Ishikawa (cell line): ENCODE measurements around the gene CSTPP1.

Experiments used
- CEBPB ChIP-seq: IDR thresholded peaks from 2 replicates; pipeline ENCODE4 v1.6.1; 2012
- CREB1 ChIP-seq: IDR thresholded peaks from 2 replicates; pipeline ENCODE4 v1.6.1; 2012; ENCODE audit warnings: low read depth
- EGR1 ChIP-seq: IDR thresholded peaks from 2 replicates; pipeline ENCODE4 v1.6.1; 2012
- EP300 ChIP-seq: IDR thresholded peaks from 2 replicates; pipeline ENCODE4 v1.6.1; 2012; ENCODE audit warnings: borderline replicate concordance
- FOXM1 ChIP-seq: IDR thresholded peaks from 2 replicates; pipeline ENCODE4 v1.6.1; 2012; ENCODE audit warnings: low read depth, borderline replicate concordance
- NFIC ChIP-seq: IDR thresholded peaks from 2 replicates; pipeline ENCODE4 v1.6.1; 2012
- RAD21 ChIP-seq: IDR thresholded peaks from 2 replicates; pipeline ENCODE4 v1.6.1; 2012; ENCODE audit warnings: low read depth
- REST ChIP-seq: IDR thresholded peaks from 2 replicates; pipeline ENCODE4 v1.6.1; 2012; ENCODE audit warnings: low read depth, mild to moderate bottlenecking
- TAF1 ChIP-seq: IDR thresholded peaks from 2 replicates; pipeline ENCODE4 v1.6.1; 2012; ENCODE audit warnings: low read depth, mild to moderate bottlenecking
- TCF12 ChIP-seq: IDR thresholded peaks from 2 replicates; pipeline ENCODE4 v1.6.1; 2012; ENCODE audit warnings: low read depth
- TEAD4 ChIP-seq: IDR thresholded peaks from 2 replicates; pipeline ENCODE4 v1.6.1; 2012
- YY1 ChIP-seq: IDR thresholded peaks from 2 replicates; pipeline ENCODE4 v1.6.1; 2012; ENCODE audit warnings: low read depth
- ZBTB7A ChIP-seq: IDR thresholded peaks from 2 replicates; pipeline ENCODE4 v1.6.1; 2012; ENCODE audit warnings: low read depth
- TF ChIP-seq, protein P1 (sequence below): IDR thresholded peaks from 2 replicates; pipeline ENCODE4 v1.6.1; 2012
- TF ChIP-seq, protein P2 (sequence below): IDR thresholded peaks from 2 replicates; pipeline ENCODE4 v1.6.1; 2012

CSTPP1 gene

GRCh38 chr11:47189100-47189834 lies 252.7 kb downstream of the CSTPP1 start:
- TF ChIP-seq TCF12: no peak
- TF ChIP-seq, protein P1, sequence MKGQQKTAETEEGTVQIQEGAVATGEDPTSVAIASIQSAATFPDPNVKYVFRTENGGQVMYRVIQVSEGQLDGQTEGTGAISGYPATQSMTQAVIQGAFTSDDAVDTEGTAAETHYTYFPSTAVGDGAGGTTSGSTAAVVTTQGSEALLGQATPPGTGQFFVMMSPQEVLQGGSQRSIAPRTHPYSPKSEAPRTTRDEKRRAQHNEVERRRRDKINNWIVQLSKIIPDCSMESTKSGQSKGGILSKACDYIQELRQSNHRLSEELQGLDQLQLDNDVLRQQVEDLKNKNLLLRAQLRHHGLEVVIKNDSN: peak; percentile 69

GRCh38 chr11:47192111-47192510 lies 255.6 kb downstream of the CSTPP1 start:
- no peak for TF ChIP-seq ZBTB7A
- TF ChIP-seq TEAD4: no peak
- TF ChIP-seq, protein P1: no peak
- TF ChIP-seq, protein P2, sequence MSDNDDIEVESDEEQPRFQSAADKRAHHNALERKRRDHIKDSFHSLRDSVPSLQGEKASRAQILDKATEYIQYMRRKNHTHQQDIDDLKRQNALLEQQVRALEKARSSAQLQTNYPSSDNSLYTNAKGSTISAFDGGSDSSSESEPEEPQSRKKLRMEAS: no peak
- no peak for TF ChIP-seq EP300
- no peak for TF ChIP-seq RAD21

GRCh38 chr11:47201015-47201414 lies 264.5 kb downstream of the CSTPP1 start:
- TF ChIP-seq, protein P1: no peak
- no peak for TF ChIP-seq EP300
- no peak for TF ChIP-seq FOXM1
- TF ChIP-seq YY1: no peak
- TF ChIP-seq NFIC: no peak
- no peak for TF ChIP-seq EGR1
- TF ChIP-seq ZBTB7A: no peak
- TF ChIP-seq, protein P2: no peak
- TF ChIP-seq RAD21: no peak
- TF ChIP-seq REST: no peak
- TF ChIP-seq TEAD4: no peak
- TF ChIP-seq CEBPB: no peak
- TF ChIP-seq CREB1: no peak

DNA sequence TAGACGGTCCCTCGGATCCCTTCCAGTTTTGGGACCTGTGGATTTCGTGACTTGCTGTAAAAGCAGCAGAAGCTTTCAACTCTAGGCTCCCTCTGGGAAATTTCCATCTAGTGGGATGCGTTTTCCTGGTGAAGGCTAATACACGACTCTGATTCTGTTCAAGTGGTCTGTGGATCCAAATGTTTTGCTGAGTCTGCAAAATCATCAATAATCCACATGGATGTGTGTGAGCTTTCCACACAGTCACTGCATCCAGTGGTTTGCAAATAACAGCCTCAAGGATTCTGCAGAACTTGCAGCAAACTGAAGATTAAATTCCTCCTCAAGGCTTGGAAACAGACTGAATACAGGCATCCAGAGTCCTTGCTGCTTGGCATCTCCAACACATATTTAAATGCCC lies 266.0 kb downstream of the CSTPP1 start:
- TF ChIP-seq REST (no peak), NFIC (no peak), YY1 (no peak), CEBPB (no peak), ZBTB7A (no peak), TEAD4 (no peak), CREB1 (no peak)

DNA sequence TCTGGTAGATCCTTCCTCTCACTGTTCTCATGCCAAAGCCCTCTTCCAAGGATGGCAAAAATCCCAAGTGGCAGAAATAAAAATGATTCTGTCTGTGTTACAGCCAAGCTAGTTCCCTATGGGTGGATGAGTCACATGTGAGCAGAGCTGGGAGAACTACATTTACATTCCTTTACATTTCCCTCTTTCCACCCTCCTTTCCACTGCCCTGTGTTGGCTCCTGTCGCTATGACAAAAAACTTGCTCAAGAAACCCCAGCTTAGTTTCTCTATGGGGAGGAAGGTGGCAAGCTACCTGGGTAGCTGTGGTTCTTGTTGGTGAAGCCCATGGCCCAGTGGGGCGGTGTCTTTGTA lies 268.1 kb downstream of the CSTPP1 start:
- no peak for TF ChIP-seq YY1
- no peak for TF ChIP-seq CEBPB

DNA sequence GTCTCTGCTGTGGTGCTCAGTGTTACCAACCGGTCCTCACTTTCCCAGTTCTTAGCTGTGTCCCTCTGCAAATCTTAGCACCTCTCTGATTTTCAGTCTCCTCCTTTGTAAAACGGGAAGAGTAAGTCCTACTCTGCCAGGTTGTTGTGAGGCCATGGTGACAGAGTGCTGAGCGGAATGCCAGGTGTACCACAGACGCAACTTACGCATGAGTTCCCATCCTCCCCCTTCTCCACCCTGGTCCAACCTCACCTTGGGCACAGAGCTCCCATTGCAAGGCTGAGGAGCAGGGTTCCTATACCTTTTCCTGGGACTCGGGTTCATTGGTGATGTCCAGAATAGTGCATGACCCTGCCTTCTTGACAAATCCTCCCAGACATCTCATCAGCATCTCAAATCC lies 270.9 kb downstream of the CSTPP1 start:
- TF ChIP-seq NFIC: no peak
- no peak for TF ChIP-seq CREB1
- TF ChIP-seq REST: no peak
- TF ChIP-seq TAF1: no peak
- no peak for TF ChIP-seq YY1
- TF ChIP-seq, protein P2: no peak
- TF ChIP-seq, protein P1: no peak
- TF ChIP-seq EGR1: no peak
- TF ChIP-seq RAD21: no peak
- no peak for TF ChIP-seq ZBTB7A
- no peak for TF ChIP-seq EP300
- no peak for TF ChIP-seq TCF12
- no peak for TF ChIP-seq FOXM1
- TF ChIP-seq CEBPB: no peak
- no peak for TF ChIP-seq TEAD4
